ENCODE results near the gene SYT3.
A peak's percentile ranks its signal among the peaks of the same experiment; 100 is the strongest.
"Not testable (repeated sequence)": the region's sequence is repeated elsewhere in the genome, so short reads cannot be mapped to it uniquely, and the experiment has no call there.

SYT3 gene

DNA sequence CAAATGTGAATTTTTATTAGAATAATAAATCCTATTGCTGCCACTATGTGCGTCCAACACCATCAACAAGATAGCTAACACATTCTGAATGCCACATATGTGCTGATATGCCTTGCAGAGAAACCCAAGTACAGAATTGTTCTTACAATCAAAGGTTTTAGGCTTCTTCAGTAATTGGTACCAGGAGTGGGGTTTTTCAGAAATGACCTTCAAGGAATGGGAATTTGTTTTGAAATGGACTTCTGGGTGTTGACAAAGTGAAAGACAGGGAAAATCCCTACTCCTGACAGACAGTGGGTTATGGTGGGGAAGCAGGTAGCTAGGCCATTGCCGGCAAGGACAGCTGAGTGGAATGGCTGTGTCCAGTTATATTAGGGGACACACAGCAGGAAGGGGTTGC, 5.7 kb downstream of the SYT3 start:
- no peak for DNase-seq

GRCh38 chr19:50633359-50633758, 6.3 kb downstream of the SYT3 start:
- no peak for DNase-seq

GRCh38 chr19:50632151-50632835, 7.4 kb downstream of the SYT3 start:
- DNase-seq = no peak

GRCh38 chr19:50629801-50630200, 9.9 kb downstream of the SYT3 start:
- no peak for DNase-seq

DNA sequence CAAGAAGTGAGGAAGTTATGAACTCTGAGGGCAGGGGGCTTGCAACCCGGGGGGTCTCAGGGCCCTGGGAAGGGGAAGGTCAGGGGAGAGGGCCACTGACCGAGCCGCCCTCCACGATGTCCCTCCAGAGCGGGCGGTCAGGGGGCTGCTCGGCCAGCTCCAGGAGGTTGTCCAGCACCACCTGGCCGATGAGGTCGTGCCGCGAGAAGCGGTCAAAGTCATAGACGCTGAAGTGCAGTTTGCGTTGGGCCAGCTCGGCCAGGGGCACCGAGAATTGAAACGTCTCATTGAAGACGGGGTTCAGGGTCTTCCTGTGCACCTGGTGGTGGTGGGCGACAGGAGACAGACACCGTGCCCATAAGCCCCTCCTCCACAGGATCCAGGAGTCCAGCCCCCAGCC, 10.5 kb downstream of the SYT3 start:
- DNase-seq = no peak

DNA sequence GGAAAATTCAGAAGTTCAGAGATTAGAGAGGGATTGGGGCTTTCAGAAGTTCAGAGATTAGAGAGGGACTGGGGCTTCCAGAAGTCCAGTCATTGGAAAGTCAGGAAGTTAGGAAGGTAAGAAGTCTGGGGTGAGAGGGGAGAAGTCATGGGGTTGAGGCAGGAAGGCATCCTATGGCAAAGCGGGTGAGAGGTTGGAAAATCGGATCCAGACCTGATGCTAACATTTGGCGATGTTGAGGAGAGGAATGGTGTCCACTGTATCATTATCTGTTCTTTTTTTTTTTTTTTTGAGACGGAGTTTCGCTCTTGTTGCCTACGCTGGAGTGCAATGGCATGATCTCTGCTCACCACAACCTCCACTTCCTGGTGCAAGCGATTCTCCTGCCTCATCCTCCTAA, 11.1 kb downstream of the SYT3 start:
- no peak for DNase-seq

DNA sequence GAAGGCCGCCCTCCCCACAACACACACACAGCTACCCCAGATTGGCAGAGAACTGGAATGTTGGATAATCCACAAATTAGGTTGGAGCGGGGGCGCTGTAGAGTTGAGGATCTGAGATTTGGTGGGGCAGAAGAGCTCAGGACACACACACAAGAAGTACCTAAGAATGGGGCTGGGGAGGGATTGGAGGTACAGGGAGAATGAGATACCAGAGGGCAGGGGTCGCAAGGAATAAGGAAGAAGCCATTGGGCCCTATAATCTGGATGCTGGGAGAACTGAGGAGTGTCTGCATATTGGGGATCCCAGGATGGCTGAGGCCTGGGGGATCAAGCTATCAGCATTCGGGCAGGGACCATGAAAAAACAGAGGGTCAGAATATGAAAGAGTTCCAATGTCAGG, 11.5 kb downstream of the SYT3 start:
- DNase-seq = no peak

- DNase-seq = no peak
Observed at GRCh38 chr19:50626795-50627194, 12.9 kb downstream of the SYT3 start.

- no peak for DNase-seq
Observed at GRCh38 chr19:50626011-50626410, 13.7 kb downstream of the SYT3 start.

DNA sequence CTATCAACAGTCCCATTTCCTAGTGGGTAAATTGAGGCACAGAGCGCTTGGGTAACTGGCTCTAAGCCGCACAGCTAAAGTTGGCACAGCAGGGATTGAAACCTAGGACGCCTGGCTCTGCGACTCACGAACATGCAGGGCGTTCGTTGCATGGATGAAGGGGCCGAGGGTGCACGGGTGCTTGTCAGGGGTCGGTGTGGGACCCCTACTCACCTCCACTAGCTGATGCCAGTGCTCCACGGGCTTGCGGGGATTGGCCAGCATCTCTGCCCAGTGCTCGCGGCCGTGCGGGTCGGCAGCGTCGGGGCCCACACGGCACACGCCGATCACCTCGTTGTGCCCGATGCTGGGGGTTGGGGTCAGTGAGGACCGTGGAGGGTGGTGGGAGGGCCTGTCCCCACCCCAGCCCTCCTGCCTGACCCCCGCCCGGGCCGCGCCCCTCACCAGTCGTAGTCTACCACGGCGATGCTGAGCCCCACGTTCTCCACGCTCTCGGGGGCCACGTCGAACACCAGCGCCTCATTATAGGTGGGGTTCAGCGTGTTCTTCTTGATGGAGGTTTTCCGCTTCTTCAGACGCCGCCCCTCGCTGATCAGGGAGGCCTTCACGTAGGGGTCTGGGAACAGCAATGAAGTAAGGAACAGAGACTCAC, 14.6 kb downstream of the SYT3 start:
- DNase-seq = no peak

DNA sequence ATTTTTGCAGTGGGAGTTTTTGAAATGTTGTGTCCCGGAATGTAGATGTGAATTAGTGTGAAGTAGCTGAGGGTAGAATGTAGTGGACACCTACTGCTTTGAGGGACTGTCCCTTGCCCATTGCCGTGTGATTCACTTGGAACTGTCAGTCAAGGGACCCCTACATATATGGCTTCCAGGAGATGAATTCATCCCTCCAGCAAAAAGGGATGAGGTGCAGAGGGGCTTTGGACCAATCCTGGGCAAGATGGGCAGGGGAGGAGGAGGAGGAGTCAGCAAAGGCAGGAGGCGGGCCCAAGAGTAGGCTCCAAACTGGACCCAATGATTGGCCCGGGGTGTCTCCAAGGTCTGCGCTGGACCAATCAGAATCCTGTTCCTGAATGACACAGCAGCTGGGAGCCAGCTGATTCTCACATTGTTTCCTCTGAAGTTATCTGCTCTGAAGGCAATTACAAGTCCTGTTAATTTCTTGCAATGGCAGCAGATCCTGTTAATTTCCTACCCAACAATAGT, 19.2 kb downstream of the SYT3 start:
- not testable (repeated sequence) for DNase-seq

DNA sequence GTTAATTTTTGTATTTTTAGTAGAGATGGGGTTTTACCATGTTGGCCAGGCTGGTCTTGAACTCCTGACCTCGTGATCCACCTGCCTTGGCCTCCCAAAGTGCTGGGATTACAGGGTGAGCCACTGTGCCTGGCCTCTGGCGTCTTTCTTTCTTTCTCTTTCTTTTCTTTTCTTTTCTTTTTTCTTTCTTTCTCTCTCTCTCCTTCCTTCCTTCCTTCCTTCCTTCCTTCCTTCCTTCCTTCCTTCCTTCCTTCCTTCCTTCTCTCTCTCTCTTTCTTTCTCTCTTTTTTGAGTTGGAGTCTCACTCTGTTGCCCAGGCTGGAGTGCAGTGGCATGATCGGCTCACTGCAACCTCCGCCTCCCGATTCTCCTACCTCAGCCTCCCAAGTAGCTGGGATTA, 20.5 kb downstream of the SYT3 start:
- DNase-seq = not testable (repeated sequence)

GRCh38 chr19:50618379-50618778, 21.3 kb downstream of the SYT3 start:
- not testable (repeated sequence) for DNase-seq

GRCh38 chr19:50612504-50613404, 26.9 kb downstream of the SYT3 start:
- DNase-seq = peak; percentile 33

DNA sequence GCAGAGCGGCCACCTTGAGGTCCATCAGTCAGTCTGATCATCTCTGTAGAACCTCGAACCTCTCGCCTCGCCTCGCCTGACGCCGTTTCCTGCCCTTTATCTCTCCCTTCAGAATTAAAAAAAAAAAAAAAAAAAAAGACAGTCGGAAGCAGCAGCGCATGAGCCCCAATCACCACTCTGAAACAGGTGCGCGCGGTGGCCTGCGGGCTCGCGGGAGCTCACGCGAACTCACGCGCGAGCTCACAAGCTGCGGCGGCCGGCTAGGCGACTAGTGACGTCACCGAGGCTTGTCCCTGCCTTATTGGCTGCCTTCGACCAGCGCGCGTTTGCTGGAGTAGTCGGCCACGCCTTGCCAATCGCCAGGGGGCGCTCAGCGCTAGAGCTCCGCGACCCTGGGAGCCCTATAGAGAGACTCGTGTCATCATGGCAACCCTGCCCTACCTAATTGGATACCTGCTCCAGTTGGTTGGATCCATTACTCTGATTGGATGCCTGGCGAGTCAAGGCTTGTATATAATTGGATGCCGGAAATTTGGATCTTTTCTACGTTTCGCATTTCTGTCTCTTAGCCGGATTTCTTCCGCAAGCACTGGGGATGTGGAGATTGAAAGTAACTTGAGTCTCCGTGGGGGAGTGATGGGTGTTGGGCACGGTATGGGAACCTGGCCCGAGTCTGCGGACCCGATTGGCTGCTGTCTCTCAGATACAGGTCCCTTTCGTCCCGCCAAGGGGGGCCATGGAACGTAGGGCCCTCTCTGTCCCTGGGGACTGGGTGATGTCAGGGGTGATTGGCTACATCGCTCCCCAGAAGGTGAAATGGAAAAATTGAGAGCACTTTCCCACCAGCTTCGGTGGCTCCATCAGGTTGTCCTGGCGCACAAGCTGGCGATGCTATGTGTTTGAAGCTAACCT, 31.6 kb downstream of the SYT3 start:
- peak; percentile 89 for DNase-seq

GRCh38 chr19:50607388-50607787, 32.3 kb downstream of the SYT3 start:
- DNase-seq = no peak

GRCh38 chr19:50606059-50606836, 33.4 kb downstream of the SYT3 start:
- DNase-seq = not testable (repeated sequence)

DNA sequence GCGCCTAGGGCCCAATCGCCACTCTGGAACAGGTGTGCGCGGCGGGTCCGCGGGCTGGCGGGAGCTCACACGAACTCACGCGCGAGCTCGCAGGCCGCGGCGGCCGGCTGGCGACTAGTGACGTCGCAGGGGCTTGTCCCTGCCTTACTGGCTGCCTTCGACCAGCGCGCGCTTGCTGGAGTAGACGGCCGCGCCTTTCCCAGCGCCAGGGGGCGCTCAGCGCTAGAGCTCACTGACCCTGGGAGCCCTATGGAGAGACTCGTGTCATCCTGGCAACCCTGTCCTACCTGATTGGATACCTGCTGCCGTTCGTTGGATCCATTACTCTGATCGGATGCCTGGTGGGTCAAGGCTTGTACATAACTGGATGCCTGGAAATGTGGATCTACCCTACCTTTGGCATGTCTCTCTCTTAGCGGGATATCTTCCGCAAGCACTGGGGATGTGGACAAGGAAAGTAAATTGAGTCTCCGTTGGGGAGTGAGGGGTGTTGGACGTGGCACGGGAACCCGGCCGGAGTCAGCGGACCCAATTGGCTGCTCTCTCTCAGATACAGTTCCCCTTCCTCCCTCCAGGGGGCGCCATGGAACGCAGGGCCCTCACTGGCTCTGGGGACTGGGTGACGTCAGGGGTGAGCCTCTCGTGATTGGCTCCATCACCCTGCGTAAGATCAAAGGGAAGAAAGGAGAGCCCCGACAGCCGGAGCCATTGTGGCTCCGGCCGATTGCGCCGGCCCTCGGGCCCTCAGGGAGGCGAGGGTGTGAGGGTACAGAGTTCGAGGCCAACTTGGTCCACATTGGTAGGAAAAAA, 35.2 kb downstream of the SYT3 start:
- not testable (repeated sequence) for DNase-seq

- DNase-seq = peak; percentile 33
Observed at GRCh38 chr19:50602935-50603334, 36.7 kb downstream of the SYT3 start.

- no peak for DNase-seq
Observed at GRCh38 chr19:50602496-50602895, 37.2 kb downstream of the SYT3 start.

DNA sequence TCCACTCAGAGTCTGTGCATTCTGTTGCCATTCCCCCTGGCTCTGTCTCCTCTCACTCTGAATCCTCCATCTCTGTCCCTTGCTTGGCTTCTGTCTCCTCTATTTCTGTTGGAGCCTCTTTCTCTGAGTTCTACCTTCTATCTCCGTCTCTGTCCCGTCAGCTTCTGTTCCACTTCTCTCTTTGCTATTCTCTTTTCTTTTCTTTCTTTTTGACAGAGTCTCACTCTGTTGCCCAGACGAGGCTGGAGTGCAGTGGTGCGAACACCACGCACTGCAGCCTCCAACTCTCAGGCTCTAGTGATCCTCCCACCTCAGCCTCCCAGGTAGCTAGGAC, 37.6 kb downstream of the SYT3 start:
- no peak for DNase-seq

Data from OCI-M1 (cell line).